Measurements from ENCODE around the gene LIN28B.

Gene LIN28B

DNA sequence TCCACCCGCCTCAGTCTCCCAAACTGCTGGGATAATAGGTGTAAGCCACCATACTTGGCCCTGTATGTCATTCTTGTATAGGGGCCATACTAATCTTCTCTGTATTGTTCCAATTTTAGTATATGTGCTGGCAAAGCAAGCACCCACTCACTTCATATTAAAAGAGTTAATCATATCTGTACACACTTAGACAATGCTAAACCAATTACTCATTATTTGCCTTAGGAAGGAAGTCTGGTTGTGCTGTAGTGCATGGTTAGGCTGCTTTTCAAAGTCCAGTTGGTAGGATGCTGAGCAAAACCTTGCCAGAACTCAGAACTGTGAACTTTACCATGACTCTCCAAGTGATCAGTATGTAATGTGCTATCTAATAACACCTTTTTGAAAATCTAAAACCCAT lies 88.6 kb downstream of the LIN28B start:
- no peak overlapping the region for H4K8ac ChIP-seq (ENCODE audit: low read depth, low read length)
- H2BK15ac ChIP-seq (replicated peaks; ENCODE audit: low read depth), result no peak overlapping the region
- peaks cover 5% of the 10 kb centered on the region for H3K79me2 ChIP-seq (ENCODE audit: control insufficient read depth, insufficient read depth, low read length)
- H3K4ac ChIP-seq (ENCODE audit: low read depth, low read length), result no peak overlapping the region
- DNase-seq, result no peak
- no peak overlapping the region for H3K4me2 ChIP-seq (ENCODE audit: low read length)
- H2BK5ac ChIP-seq (ENCODE audit: low read length), result no peak overlapping the region
- H3K4me3 ChIP-seq (ENCODE audit: low read length), result no peak overlapping the region
- no peak overlapping the region for H3K18ac ChIP-seq (ENCODE audit: low read length)
- no peaks in the 10 kb centered on the region for H3K4me1 ChIP-seq (ENCODE audit: control insufficient read depth, low read depth, low read length)
- no peak overlapping the region for H2BK120ac ChIP-seq (ENCODE audit: low read depth, low read length)
- no peak overlapping the region for H2AK5ac ChIP-seq (ENCODE audit: low read length)
- H3K27me3 ChIP-seq (ENCODE audit: insufficient read depth, low read length, poor library complexity), result no peaks in the 10 kb centered on the region
- no peak overlapping the region for H3K27ac ChIP-seq (ENCODE audit: low read depth, low read length)
- H3K36me3 ChIP-seq (ENCODE audit: control insufficient read depth, insufficient read depth, low read length), result no peaks in the 10 kb centered on the region
- no peak overlapping the region for H3K56ac ChIP-seq (ENCODE audit: low read length)
- H3K79me1 ChIP-seq (ENCODE audit: low read length), result peaks cover 4% of the 10 kb centered on the region
- H3K23ac ChIP-seq (ENCODE audit: low read length), result no peak overlapping the region
- H3K9ac ChIP-seq (ENCODE audit: low read length), result no peak overlapping the region
- no CpG with 5 or more reads among the region's 1 CpG for WGBS (ENCODE audit: extremely low coverage, insufficient coverage, low lambda C conversion rate)
- H4K5ac ChIP-seq (ENCODE audit: low read length), result no peak overlapping the region

DNA sequence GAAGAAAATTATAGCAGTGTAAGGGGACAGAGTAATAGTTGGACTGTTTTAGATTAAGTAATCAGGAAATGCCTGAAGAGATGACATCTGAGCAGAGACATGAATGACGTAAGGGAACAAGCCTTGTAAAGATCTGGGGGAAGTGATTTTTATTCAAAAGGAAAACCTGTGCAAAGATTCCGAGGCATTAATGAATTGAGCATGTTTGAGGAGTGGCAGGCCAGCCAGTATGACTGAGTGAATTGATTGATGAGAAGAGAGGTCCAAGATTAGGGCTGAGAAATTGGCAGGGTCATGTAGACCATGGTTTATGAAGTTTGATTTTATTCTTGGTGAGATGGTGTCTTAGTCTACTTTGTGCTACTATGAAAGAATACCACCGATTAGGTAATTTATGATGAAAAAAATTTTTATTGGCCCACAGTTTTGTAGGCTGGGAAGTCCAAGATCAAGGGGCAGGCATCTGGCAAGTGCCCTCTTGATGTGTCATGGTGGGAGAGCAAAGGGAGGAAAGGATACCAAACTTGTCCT lies 95.1 kb downstream of the LIN28B start:
- H3K18ac ChIP-seq (ENCODE audit: low read length), result no peak overlapping the region
- no peak overlapping the region for H3K4me2 ChIP-seq (ENCODE audit: low read length)
- H2AK5ac ChIP-seq (ENCODE audit: low read length), result no peak overlapping the region
- no CpG with 5 or more reads among the region's 3 CpGs for WGBS (ENCODE audit: extremely low coverage, insufficient coverage, low lambda C conversion rate)
- H2BK120ac ChIP-seq (ENCODE audit: low read depth, low read length), result no peak overlapping the region
- no peak overlapping the region for H3K56ac ChIP-seq (ENCODE audit: low read length)
- H3K4me3 ChIP-seq (ENCODE audit: low read length), result no peak overlapping the region
- no peak overlapping the region for H3K27ac ChIP-seq (ENCODE audit: low read depth, low read length)
- no peaks in the 10 kb centered on the region for H3K36me3 ChIP-seq (ENCODE audit: control insufficient read depth, insufficient read depth, low read length)
- no peak for DNase-seq
- no peak overlapping the region for H4K5ac ChIP-seq (ENCODE audit: low read length)
- H4K8ac ChIP-seq (ENCODE audit: low read depth, low read length), result no peak overlapping the region
- no peak overlapping the region for H3K23ac ChIP-seq (ENCODE audit: low read length)
- no peak overlapping the region for H2BK5ac ChIP-seq (ENCODE audit: low read length)
- peaks cover 13% of the 10 kb centered on the region for H3K79me2 ChIP-seq (ENCODE audit: control insufficient read depth, insufficient read depth, low read length)
- no peak overlapping the region for H3K9ac ChIP-seq (ENCODE audit: low read length)
- peaks cover 4% of the 10 kb centered on the region for H3K79me1 ChIP-seq (ENCODE audit: low read length)
- no peak overlapping the region for H3K4ac ChIP-seq (ENCODE audit: low read depth, low read length)
- H3K27me3 ChIP-seq (ENCODE audit: insufficient read depth, low read length, poor library complexity), result no peaks in the 10 kb centered on the region
- no peak overlapping the region for H2BK15ac ChIP-seq (replicated peaks; ENCODE audit: low read depth)
- H3K4me1 ChIP-seq (ENCODE audit: control insufficient read depth, low read depth, low read length), result no peaks in the 10 kb centered on the region

DNA sequence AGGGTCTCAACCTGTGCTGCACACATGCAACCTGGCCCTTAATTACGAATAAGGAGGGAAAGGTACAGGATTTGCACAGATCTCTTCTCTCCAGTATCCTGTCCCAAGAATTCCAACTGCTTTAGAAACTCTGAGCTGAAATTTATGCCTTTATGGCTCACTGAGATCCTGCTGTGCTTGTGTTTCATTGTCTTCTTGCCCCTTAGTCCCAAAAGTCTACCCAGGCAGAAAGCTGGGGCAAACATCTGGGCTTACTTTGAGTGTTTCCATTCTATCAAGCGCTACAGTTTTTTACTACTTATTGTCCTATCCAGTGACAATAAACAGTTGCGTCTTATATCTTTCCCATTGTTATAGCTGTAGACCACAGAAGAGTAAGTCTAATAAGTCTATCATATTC lies 99.7 kb downstream of the LIN28B start:
- H3K27me3 ChIP-seq (ENCODE audit: insufficient read depth, low read length, poor library complexity), result no peaks in the 10 kb centered on the region
- peaks cover 8% of the 10 kb centered on the region for H3K79me1 ChIP-seq (ENCODE audit: low read length)
- H3K18ac ChIP-seq (ENCODE audit: low read length), result no peak overlapping the region
- no peak for DNase-seq
- no peak overlapping the region for H4K5ac ChIP-seq (ENCODE audit: low read length)
- no peak overlapping the region for H3K4me2 ChIP-seq (ENCODE audit: low read length)
- no peak overlapping the region for H3K56ac ChIP-seq (ENCODE audit: low read length)
- peaks cover 14% of the 10 kb centered on the region for H3K79me2 ChIP-seq (ENCODE audit: control insufficient read depth, insufficient read depth, low read length)
- no peak overlapping the region for H2BK120ac ChIP-seq (ENCODE audit: low read depth, low read length)
- no peak overlapping the region for H4K8ac ChIP-seq (ENCODE audit: low read depth, low read length)
- H3K27ac ChIP-seq (ENCODE audit: low read depth, low read length), result no peak overlapping the region
- H3K4ac ChIP-seq (ENCODE audit: low read depth, low read length), result no peak overlapping the region
- no peak overlapping the region for H3K23ac ChIP-seq (ENCODE audit: low read length)
- H2AK5ac ChIP-seq (ENCODE audit: low read length), result no peak overlapping the region
- H2BK15ac ChIP-seq (replicated peaks; ENCODE audit: low read depth), result no peak overlapping the region
- no peak overlapping the region for H2BK5ac ChIP-seq (ENCODE audit: low read length)
- WGBS (ENCODE audit: extremely low coverage, insufficient coverage, low lambda C conversion rate), result no CpG with 5 or more reads among the region's 3 CpGs
- no peak overlapping the region for H3K9ac ChIP-seq (ENCODE audit: low read length)
- H3K4me3 ChIP-seq (ENCODE audit: low read length), result no peak overlapping the region
- no peaks in the 10 kb centered on the region for H3K4me1 ChIP-seq (ENCODE audit: control insufficient read depth, low read depth, low read length)
- no peaks in the 10 kb centered on the region for H3K36me3 ChIP-seq (ENCODE audit: control insufficient read depth, insufficient read depth, low read length)

DNA sequence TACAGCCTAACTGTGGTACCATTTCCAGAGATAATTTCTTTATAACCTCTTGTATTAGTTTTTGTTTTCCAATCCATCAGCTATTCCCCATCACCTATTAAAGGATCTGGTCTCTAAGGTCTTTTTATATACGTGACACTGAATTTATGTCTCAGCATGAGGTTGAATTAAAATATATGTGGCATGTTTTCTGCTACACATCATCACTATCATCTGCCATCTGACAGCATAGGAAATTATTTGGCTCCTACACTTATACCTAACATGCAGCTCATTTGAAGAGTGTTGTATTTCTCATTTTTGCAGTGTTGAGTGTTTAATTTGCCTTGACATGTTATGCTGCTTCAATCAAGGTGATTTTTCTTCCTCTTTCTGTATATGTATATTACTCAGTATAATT lies 100.3 kb downstream of the LIN28B start:
- WGBS (ENCODE audit: extremely low coverage, insufficient coverage, low lambda C conversion rate), result no CpG with 5 or more reads among the region's 1 CpG
- Histone ChIP-seq H3K36me3 (ENCODE audit: control insufficient read depth, insufficient read depth, low read length) (no peaks in the 10 kb centered on the region), H3K4me3 (ENCODE audit: low read length) (no peak overlapping the region), H3K4me2 (ENCODE audit: low read length) (no peak overlapping the region), H2BK120ac (ENCODE audit: low read depth, low read length) (no peak overlapping the region), H3K18ac (ENCODE audit: low read length) (no peak overlapping the region), H3K23ac (ENCODE audit: low read length) (no peak overlapping the region), H3K9ac (ENCODE audit: low read length) (no peak overlapping the region), H3K27me3 (ENCODE audit: insufficient read depth, low read length, poor library complexity) (no peaks in the 10 kb centered on the region), H3K79me2 (ENCODE audit: control insufficient read depth, insufficient read depth, low read length) (peaks cover 9% of the 10 kb centered on the region), H3K4ac (ENCODE audit: low read depth, low read length) (no peak overlapping the region), H3K4me1 (ENCODE audit: control insufficient read depth, low read depth, low read length) (no peaks in the 10 kb centered on the region), H2AK5ac (ENCODE audit: low read length) (no peak overlapping the region), H2BK5ac (ENCODE audit: low read length) (no peak overlapping the region), H3K79me1 (ENCODE audit: low read length) (peaks cover 5% of the 10 kb centered on the region), H3K27ac (ENCODE audit: low read depth, low read length) (no peak overlapping the region), H3K56ac (ENCODE audit: low read length) (no peak overlapping the region), H4K5ac (ENCODE audit: low read length) (no peak overlapping the region), H2BK15ac (replicated peaks; ENCODE audit: low read depth) (no peak overlapping the region), H4K8ac (ENCODE audit: low read depth, low read length) (no peak overlapping the region)
- no peak for DNase-seq

DNA sequence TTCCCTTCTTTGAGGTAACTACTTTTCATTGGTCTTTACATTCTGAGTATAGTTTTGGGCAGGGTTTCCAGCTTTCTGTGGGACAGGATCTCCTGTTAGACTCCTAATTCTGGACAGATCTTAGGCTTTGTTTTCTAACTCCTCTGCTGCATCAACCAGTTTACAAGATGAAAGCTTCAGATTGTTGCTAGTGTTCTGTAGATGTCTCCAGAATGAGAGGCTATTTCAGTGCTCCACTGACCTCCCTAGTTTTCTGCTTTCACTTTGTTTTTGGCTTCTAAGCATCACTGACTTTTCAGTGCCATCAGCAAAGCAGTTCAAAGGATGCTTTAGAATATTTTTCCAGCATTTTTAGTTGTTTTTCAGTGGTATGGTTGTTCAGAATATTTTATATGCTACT lies 101.4 kb downstream of the LIN28B start:
- no peak overlapping the region for H2BK120ac ChIP-seq (ENCODE audit: low read depth, low read length)
- no peak overlapping the region for H3K56ac ChIP-seq (ENCODE audit: low read length)
- peaks cover 7% of the 10 kb centered on the region for H3K79me2 ChIP-seq (ENCODE audit: control insufficient read depth, insufficient read depth, low read length)
- H4K8ac ChIP-seq (ENCODE audit: low read depth, low read length), result peak overlapping the region; percentile 65
- H3K27ac ChIP-seq (ENCODE audit: low read depth, low read length), result no peak overlapping the region
- no peak overlapping the region for H2AK5ac ChIP-seq (ENCODE audit: low read length)
- no peak overlapping the region for H3K4me3 ChIP-seq (ENCODE audit: low read length)
- no peak overlapping the region for H3K18ac ChIP-seq (ENCODE audit: low read length)
- H4K5ac ChIP-seq (ENCODE audit: low read length), result no peak overlapping the region
- no peak overlapping the region for H2BK15ac ChIP-seq (replicated peaks; ENCODE audit: low read depth)
- no peaks in the 10 kb centered on the region for H3K36me3 ChIP-seq (ENCODE audit: control insufficient read depth, insufficient read depth, low read length)
- H3K23ac ChIP-seq (ENCODE audit: low read length), result no peak overlapping the region
- no peak overlapping the region for H3K4ac ChIP-seq (ENCODE audit: low read depth, low read length)
- no peaks in the 10 kb centered on the region for H3K27me3 ChIP-seq (ENCODE audit: insufficient read depth, low read length, poor library complexity)
- no peak overlapping the region for H3K9ac ChIP-seq (ENCODE audit: low read length)
- DNase-seq, result no peak
- H3K79me1 ChIP-seq (ENCODE audit: low read length), result peaks cover 5% of the 10 kb centered on the region
- H3K4me2 ChIP-seq (ENCODE audit: low read length), result no peak overlapping the region
- no peak overlapping the region for H2BK5ac ChIP-seq (ENCODE audit: low read length)
- no peaks in the 10 kb centered on the region for H3K4me1 ChIP-seq (ENCODE audit: control insufficient read depth, low read depth, low read length)

DNA sequence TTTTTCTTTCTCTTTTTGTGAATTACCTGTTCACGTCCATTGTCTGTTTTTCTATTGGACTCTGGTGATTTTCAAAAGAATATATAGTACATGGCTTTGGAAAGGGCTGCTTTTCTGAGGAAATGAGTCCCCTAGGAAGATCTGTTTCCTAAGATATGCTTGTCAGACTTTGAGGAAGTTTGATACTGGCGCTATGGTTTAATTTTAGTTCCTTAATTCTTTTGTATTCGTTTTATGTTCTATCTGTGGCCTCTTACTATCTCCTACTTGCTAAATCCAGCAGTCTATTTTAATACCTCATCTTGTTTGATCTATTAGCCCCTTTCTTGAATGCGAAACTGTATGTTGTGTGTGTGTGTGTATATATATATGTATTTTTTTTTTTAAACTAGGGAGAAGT lies 101.9 kb downstream of the LIN28B start:
- no peak overlapping the region for H3K56ac ChIP-seq (ENCODE audit: low read length)
- H3K4me3 ChIP-seq (ENCODE audit: low read length), result no peak overlapping the region
- H3K4ac ChIP-seq (ENCODE audit: low read depth, low read length), result no peak overlapping the region
- H3K79me1 ChIP-seq (ENCODE audit: low read length), result peaks cover 5% of the 10 kb centered on the region
- H3K27ac ChIP-seq (ENCODE audit: low read depth, low read length), result no peak overlapping the region
- no peak for DNase-seq
- no peak overlapping the region for H4K5ac ChIP-seq (ENCODE audit: low read length)
- no peaks in the 10 kb centered on the region for H3K36me3 ChIP-seq (ENCODE audit: control insufficient read depth, insufficient read depth, low read length)
- H2BK5ac ChIP-seq (ENCODE audit: low read length), result no peak overlapping the region
- no peak overlapping the region for H3K9ac ChIP-seq (ENCODE audit: low read length)
- H2BK120ac ChIP-seq (ENCODE audit: low read depth, low read length), result no peak overlapping the region
- no peaks in the 10 kb centered on the region for H3K27me3 ChIP-seq (ENCODE audit: insufficient read depth, low read length, poor library complexity)
- H3K4me2 ChIP-seq (ENCODE audit: low read length), result no peak overlapping the region
- H2AK5ac ChIP-seq (ENCODE audit: low read length), result no peak overlapping the region
- no peak overlapping the region for H3K18ac ChIP-seq (ENCODE audit: low read length)
- no CpG with 5 or more reads among the region's 4 CpGs for WGBS (ENCODE audit: extremely low coverage, insufficient coverage, low lambda C conversion rate)
- no peak overlapping the region for H4K8ac ChIP-seq (ENCODE audit: low read depth, low read length)
- no peak overlapping the region for H2BK15ac ChIP-seq (replicated peaks; ENCODE audit: low read depth)
- H3K4me1 ChIP-seq (ENCODE audit: control insufficient read depth, low read depth, low read length), result no peaks in the 10 kb centered on the region
- H3K23ac ChIP-seq (ENCODE audit: low read length), result no peak overlapping the region
- peaks cover 7% of the 10 kb centered on the region for H3K79me2 ChIP-seq (ENCODE audit: control insufficient read depth, insufficient read depth, low read length)
